ENCODE data around the gene CUBN.

Gene CUBN

GRCh38 chr10:16988900-16989299 lies 140.7 kb downstream of the CUBN start:
- no peaks in the 10 kb centered on the region for H3K9me3 ChIP-seq
- no peak for DNase-seq
- no peak overlapping the region for H3K4me3 ChIP-seq
- H3K27ac ChIP-seq = no peak overlapping the region
- intact Hi-C loops (cut with DNase I; ENCODE audit: low total_unique reads) = no loop called here
- no peaks in the 10 kb centered on the region for H3K27me3 ChIP-seq
- TF ChIP-seq CTCF (IDR thresholded peaks at IDR 0.05) = no peak
- H3K36me3 ChIP-seq = no peaks in the 10 kb centered on the region
- H3K4me1 ChIP-seq = peaks cover 0 to 48% (median 25%) of the 10 kb centered on the region in 4 donors

GRCh38 chr10:16987976-16988610 lies 141.5 kb downstream of the CUBN start:
- H3K27ac ChIP-seq = peak overlapping the region; percentile 37 to 51
- DNase-seq = no peak
- H3K27me3 ChIP-seq = no peaks in the 10 kb centered on the region
- TF ChIP-seq CTCF (IDR thresholded peaks at IDR 0.05) = no peak
- peaks cover 0 to 43% (median 25%) of the 10 kb centered on the region in 4 donors for H3K4me1 ChIP-seq
- no peaks in the 10 kb centered on the region for H3K36me3 ChIP-seq
- no peaks in the 10 kb centered on the region for H3K9me3 ChIP-seq
- intact Hi-C loops (cut with DNase I; ENCODE audit: low total_unique reads) = no loop called here
- H3K4me3 ChIP-seq = no peak overlapping the region

GRCh38 chr10:16987206-16987621 lies 142.4 kb downstream of the CUBN start:
- peaks cover 0 to 36% (median 25%) of the 10 kb centered on the region in 4 donors for H3K4me1 ChIP-seq
- TF ChIP-seq CTCF (IDR thresholded peaks at IDR 0.05) = no peak
- no peaks in the 10 kb centered on the region for H3K9me3 ChIP-seq
- H3K27ac ChIP-seq = peak overlapping the region; percentile 37 to 51
- H3K4me3 ChIP-seq = no peak overlapping the region
- no peaks in the 10 kb centered on the region for H3K36me3 ChIP-seq
- no peaks in the 10 kb centered on the region for H3K27me3 ChIP-seq
- intact Hi-C loops (cut with DNase I; ENCODE audit: low total_unique reads) = no loop called here
- no peak for DNase-seq

GRCh38 chr10:16986406-16987205 lies 143.0 kb downstream of the CUBN start:
- Histone ChIP-seq H3K9me3 (no peaks in the 10 kb centered on the region), H3K27me3 (no peaks in the 10 kb centered on the region), H3K36me3 (no peaks in the 10 kb centered on the region), H3K27ac (peak overlapping the region; percentile 37 to 51), H3K4me1 (peaks cover 0 to 36% (median 25%) of the 10 kb centered on the region in 4 donors), H3K4me3 (no peak overlapping the region)
- no peak for TF ChIP-seq CTCF (IDR thresholded peaks at IDR 0.05)
- intact Hi-C loops (cut with DNase I; ENCODE audit: low total_unique reads) = no loop called here
- DNase-seq = no peak

- Histone ChIP-seq H3K27me3 (no peaks in the 10 kb centered on the region), H3K9me3 (no peaks in the 10 kb centered on the region), H3K4me3 (no peak overlapping the region), H3K36me3 (no peaks in the 10 kb centered on the region), H3K4me1 (peaks cover 0 to 36% (median 25%) of the 10 kb centered on the region in 4 donors), H3K27ac (peak overlapping the region; percentile 37 to 51)
- intact Hi-C loops (cut with DNase I; ENCODE audit: low total_unique reads) = no loop called here
- DNase-seq = no peak
- no peak for TF ChIP-seq CTCF (IDR thresholded peaks at IDR 0.05)
Observed at GRCh38 chr10:16986082-16986405, 143.6 kb downstream of the CUBN start.
